Stimulated activated CD8-positive, alpha-beta memory T cell treated with anti-CD3 and anti-CD28 coated beads, Interleukin-4, amount 100 ng/mL, for 1 hour (primary cell): ENCODE results near the gene ZNF366.

ENCODE experiments used
- DNase-seq, 2 donors: peaks; one replicate each; pipeline ENCODE4 v3.0.0-alpha.2; 2020; ENCODE audit warnings: low read depth in 2 of 2, low spot score in 1 of 2

ZNF366 gene

GRCh38 chr5:72494623-72495124, 12.5 kb downstream of the ZNF366 start:
- no peak for DNase-seq

DNA sequence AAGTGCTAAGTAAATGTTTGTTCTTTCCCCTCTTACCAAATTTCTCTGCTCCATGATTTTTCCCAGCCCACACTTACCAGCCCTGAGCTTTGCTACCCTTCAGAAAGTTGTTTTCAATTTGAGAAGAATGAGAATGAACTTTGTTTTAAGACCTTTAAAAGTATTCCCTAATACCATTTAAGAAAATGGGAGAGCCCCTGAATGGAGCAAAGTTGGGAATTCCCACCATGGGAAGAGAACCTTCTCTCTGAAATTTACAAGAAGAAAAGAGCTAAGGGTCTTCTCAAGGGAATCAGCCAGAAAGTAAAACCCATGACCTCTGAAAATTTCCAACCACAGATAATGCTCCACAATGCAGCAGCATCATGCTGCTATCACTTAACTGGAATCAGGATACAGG, 17.7 kb downstream of the ZNF366 start:
- no peak for DNase-seq

DNA sequence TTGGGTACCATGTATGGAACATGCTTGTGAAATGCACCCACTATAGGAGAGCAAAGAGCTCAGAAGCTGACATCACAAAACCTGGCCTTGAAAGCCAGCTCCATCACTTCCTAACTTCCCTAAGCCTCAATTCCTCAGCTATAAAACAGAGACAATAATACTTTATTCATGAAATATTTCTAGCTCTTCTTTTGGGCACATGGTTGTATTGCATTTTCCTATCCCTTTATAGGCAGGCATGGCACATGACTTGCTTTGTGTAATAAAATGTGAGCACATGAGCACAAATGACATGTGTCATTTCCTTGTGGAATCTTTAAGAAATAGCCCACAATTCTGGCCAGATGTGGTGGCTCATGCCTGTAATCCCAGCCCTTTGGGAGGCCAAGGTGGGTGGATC, 18.5 kb downstream of the ZNF366 start:
- no peak for DNase-seq

DNA sequence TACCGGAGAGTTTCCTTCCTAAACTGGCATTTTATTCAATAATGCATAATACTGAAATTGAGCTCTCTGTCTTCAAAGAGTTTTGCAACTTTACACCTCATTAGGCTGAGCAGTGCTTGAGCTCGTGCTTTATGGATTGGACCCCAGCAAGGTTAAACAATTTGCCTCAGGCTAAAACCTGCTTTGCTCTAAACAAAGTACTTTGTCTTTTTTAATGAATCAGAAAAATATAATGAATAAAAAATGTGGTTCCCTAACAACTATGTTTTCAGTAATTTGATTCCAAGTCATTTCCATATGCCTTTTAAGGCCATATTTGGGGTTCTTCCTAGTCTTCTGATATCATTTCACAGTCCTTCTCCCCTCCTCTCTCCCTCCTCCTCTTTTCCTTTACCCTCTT, 20.0 kb downstream of the ZNF366 start:
- DNase-seq: no peak

- DNase-seq: no peak
Measured at GRCh38 chr5:72486371-72486770, 20.8 kb downstream of the ZNF366 start.

DNA sequence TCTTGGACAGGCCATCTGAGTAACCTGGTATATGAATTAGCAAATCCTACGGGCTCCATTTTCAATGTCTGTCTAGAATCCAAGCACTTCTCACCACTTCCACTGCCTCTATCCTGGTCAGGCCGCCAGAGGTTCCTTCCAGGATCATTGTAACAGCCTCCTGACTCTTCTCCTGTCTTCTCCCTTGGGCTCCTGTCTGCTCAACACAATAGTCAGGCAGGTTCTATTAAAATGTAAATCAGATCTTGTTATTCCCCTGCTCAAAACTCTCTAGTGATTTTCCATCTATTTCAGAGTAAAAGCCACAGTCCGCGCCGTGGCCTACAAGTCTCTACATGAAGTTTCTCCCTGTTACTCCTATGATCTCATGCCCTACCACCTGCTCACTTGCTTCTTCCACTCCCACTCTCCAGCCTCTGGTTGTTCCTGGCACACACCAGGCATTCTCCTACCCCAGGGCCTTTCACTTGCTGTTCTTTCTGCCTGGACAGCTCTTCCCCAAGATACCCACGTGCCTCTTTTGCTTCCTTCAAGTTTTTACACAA, 21.7 kb downstream of the ZNF366 start:
- DNase-seq: no peak

DNA sequence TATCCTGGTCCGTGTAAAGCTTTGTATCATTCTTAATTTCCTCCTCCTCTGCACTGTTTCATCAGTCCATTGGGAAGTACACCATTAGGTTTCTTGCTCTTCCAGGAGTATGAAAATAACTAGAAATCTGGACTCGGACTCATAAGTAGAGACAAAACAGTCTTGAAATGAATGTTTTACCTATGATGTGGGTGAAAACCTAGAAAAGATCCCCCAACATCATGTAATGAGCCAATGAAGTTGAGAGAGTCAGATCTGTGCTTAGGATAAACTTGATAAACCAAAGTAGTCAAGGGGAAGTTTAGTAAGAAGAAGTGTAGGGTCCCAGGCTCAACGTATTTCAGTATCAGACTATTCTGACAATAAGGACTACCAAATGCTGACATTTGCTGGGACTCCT, 25.2 kb downstream of the ZNF366 start:
- DNase-seq: no peak

DNA sequence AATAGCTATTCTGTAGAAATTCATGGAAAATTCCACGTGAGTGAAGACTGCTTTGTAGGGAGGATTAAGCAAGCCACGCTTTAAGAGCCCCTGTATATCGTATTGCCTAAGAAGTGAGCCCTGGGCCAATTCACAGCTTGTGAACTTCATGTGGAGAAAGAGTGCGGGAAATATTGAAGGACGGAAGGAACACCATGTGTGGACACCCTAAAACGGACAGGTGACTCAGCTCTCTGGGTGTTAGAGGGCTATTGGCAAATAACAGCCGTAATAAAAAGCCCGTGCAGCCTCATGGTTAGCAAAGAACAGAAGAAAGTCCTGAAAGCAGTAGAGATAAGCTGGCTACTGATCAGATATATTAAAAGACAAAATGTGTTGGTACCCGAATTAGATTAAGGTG, 26.4 kb downstream of the ZNF366 start:
- no peak for DNase-seq

DNA sequence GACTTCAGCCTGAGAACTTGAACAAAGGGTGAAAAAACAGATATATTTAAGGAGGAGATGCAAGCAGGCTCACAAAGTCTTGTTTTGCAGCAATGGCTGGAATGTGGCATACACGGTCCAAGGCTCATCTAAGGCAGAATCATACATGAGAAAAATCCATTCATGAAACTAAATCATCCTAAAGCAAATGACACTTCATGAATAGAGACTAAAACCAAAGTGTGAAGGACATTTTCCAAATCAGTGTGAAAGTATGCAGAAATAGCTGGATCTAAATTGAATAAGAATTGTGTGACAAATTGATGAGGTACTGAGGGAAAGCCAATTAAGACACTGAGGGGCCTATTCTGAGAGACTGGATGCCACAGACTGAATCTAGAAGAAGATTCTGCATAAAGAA, 27.3 kb downstream of the ZNF366 start:
- no peak for DNase-seq

- DNase-seq: no peak
Measured at GRCh38 chr5:72478684-72479083, 28.5 kb downstream of the ZNF366 start.

DNA sequence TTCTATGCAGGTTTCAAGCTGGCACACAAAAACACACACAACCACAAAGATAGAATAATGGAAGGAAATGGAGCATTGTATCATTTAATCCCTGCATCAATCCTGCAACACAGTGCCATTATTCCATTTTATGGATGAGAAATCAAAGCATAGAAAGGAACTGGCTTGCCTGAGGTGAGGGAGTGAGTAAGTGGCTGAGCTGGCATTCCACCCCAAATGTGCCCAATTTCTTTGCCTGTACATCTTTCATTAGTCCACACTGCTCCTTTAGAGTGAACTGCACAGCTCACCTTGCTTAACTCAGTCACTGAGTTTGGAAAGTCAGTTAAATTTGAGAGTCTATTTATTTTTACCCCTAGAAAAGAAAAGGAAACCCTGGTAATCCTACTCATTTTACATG, 28.9 kb downstream of the ZNF366 start:
- DNase-seq: no peak

DNA sequence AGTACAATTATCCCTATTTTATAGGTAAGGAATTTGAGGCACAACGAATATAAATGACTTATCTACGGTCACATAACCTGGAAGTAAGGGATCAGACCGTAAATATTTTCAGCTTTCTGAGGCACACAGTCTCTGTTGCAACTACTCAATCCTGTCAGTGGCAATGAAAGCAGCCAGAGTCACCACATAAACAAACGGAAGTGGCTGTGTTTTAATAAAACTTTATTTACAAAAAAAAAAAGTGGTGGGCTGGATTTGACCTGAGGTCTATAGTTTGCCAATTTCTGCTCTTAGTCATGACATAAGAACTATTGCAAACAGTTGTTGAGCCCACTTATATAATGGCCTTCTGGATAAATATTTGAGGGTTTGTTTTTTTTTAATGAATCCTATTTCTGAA, 29.6 kb downstream of the ZNF366 start:
- no peak for DNase-seq

DNA sequence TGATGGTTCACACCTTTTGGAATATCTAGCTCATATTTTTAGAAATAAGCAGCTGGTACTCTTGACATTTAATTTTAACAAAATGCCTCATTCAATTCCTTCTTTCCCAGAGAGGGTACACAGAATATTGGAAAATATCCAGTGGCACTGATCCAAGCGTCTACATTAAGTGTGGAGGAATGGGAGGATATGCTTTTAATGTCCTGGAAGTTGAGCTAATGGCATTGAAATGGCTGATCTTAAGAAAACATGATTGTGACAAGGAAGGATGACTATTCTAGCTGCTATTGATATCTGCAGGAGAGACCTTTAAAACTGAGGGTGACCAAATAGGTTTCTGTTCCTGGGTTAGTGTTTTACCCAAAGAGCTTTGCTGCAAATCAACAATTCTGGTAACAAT, 30.0 kb downstream of the ZNF366 start:
- DNase-seq: no peak

GRCh38 chr5:72476721-72477120, 30.5 kb downstream of the ZNF366 start:
- DNase-seq: no peak

DNA sequence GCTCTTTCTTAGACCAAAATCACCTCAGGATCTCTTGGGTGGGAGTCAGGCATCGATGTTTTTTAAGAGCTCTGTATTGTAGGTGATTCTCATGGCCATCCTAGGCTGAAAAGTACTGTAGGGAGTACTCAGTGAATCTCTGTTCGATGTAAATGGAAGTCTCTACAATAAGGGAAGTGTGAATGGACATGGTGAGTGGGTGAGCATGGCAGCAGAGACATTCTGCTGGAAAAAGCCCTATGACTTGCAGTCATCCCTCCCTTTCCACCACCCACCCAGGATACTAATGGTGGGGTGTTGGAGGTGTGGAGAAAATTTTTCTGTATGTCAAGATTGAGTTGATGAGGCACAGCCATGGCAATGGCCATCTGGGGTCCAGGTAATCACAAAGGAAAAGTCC, 30.9 kb downstream of the ZNF366 start:
- DNase-seq: no peak

DNA sequence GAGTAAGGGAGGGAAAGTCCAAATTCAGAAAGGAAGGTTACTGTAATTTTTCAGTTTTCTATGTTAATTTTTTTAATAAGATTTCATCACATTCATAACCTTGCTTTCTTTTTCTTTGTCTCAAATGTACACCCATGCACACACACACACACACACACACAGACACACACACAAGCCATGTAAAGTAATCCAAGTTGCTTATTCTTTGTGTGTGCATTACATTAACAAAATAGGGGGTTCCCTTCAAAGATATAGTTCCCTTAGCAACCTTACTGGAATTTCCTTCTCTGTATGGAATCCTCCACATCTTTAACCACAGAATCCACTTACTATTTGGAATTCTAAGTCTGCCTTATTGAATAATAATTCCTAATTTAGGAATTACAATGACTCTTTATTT, 32.7 kb downstream of the ZNF366 start:
- no peak for DNase-seq

DNA sequence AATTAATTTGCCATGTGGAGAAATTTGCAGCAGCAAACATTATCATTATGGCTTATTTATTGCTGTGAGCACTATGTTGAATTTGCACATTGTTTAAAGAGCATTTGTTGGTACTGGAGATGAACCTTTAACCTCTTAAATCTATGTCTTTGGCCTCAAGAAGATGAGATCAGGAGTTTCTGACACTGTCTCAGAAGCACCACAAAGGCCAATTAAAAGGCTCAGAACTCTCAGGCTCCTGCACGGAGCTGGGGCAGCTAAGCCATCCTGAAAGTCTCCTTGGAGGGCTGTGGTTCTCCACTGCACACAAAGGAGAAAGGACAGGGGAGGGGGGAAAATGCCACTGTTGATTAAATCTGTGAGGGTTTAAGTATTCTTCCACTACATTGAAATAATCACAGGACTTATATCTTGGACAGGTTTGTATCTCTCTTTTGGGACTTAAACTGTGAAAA, 33.1 kb downstream of the ZNF366 start:
- no peak for DNase-seq

DNA sequence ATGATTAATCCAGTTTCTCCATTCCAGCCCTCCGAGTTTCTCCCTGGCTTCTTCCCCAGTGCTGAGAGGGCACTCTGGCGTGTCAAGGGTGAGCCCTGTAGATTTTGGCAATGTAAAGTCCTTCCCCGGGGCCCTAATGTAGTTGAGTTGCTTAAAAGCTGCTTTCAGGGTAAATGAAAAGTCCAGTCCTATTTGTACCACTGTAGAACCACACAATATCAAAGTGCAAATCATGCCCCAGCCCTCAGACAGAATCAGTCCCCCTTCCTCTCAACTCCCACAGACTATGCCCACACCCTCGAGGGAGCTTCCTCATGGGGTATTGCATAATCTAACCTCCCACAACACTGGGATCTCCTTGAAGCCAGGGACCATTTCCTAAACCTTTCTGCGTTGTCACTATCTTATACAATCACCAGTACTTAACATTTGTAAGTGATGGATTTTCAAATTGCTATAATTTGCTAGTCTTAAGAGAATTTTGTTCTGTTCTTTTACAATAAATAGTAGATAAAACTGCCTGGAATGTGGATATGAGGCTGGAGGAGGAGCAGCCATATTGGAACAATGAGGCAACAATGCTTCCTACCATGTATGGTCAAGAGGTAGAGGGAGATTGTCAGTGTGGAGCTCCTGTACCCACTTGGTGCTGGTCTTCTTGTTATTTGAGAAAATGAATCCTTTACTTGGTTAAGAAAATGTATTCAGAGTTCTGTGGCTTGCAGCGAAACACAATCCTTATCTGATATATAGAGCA, 34.4 kb downstream of the ZNF366 start:
- no peak for DNase-seq

GRCh38 chr5:72472031-72472430, 35.2 kb downstream of the ZNF366 start:
- DNase-seq: no peak

DNA sequence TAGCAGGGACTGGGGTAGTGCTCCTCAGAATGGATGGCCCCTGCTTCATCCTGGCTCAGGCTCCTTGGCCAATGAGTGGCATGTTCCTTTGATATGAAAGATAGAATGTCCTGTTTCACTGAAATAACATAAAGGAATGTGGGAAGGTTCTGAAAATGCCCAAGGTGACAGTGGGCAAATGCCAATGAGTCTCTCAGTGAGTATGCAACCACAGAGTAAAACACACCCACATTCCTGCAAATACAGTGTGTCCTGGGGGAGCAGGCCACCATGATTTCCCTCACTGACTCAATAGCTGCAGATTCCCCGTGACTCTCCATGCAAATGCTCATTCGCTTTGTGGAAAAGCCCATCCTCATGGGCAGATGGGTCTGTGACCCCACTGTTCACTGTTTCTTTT, 36.4 kb downstream of the ZNF366 start:
- DNase-seq: no peak

DNA sequence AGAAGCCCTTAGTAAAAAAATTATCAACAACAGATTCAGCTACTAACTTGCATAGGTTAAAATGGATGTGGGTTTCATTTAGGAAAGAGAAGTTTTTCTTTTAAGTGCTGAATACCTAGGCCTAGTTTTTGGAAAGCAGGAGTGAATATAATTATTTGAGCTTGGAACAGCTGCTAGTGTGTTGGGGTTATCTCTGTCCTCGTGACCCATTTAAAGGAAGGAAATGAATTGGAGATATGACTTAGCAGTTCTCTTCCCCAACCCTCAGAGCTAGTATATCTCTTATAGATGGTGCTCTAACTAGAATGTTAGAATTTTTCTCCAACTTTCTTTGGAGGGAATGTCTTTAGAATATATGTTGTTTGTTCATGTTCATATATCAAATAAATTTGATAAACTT, 38.6 kb downstream of the ZNF366 start:
- DNase-seq: no peak

DNA sequence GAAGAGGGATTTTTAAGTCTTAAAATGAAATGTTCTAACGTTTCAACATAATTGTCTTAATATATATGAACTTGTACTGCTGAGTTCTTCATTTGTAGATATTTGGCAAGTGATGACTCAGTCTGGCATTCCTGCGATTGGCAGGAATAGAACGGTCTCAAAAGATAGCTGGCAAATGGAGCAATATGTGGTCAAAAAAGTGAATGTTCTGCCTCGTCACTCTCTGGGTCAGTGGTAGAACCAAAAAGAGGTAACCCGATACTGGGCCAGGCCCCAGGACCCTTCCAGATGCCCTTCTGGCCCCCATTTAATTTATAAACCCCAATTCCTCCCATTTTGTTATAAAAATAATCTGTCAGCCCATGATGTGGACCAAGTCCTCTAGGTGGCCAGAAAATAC, 39.2 kb downstream of the ZNF366 start:
- no peak for DNase-seq

DNA sequence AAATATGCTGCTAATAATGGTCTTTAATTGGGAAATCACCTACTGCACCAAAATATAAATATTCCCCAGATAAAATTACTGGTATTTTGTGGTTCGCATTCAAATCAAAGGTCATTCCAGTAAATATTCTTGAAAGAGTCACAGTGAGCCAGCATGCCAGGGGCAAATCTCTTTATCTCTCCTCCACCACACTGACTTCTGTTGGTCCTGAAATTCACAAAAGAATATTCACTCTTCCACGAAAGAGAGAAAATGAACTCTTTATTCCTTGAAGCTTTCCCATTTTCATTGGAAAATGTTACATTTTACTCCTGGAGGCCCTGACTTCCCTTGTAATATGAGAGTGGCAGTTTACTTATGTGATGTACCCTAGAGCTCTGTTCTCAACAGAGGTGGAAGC, 39.7 kb downstream of the ZNF366 start:
- no peak for DNase-seq
